HG03457 (cell line): ENCODE data around the gene BMP5.
A peak's percentile ranks its signal among the peaks of the same experiment; 100 is the strongest.
"Not testable (repeated sequence)": the region's sequence is repeated elsewhere in the genome, so short reads cannot be mapped to it uniquely, and the experiment has no call there.

Source experiments
- ATAC-seq: cut with Tn5 transposase; IDR thresholded peaks from one replicate; pipeline ENCODE4 v1.9.1; 2021; ENCODE audit warnings: moderate number of reproducible peaks; ENCODE audit not compliant: unreplicated experiment

The BMP5 gene

GRCh38 chr6:55875400-55875799, at the start of gene BMP5:
Gene BMP5, minus strand, starts transcription at chr6:55875590. Its CDS starts 725 bp downstream, at chr6:55874865.
- no peak for ATAC-seq

- no peak for ATAC-seq
These were observed 47.0 kb upstream of the BMP5 start for GRCh38 chr6:55922406-55922805.

- ATAC-seq, result no peak
These were observed 44.4 kb upstream of the BMP5 start for GRCh38 chr6:55919716-55920308.

GRCh38 chr6:55918639-55919038, 43.2 kb upstream of the BMP5 start:
- no peak for ATAC-seq

GRCh38 chr6:55917751-55918415, 42.5 kb upstream of the BMP5 start:
- no peak for ATAC-seq

GRCh38 chr6:55916188-55916587, 40.8 kb upstream of the BMP5 start:
- ATAC-seq, result no peak

GRCh38 chr6:55913228-55914195, 38.1 kb upstream of the BMP5 start:
- no peak for ATAC-seq

GRCh38 chr6:55910466-55910865, 35.1 kb upstream of the BMP5 start:
- not testable (repeated sequence) for ATAC-seq

- not testable (repeated sequence) for ATAC-seq
These were observed 34.5 kb upstream of the BMP5 start for GRCh38 chr6:55909911-55910310.

GRCh38 chr6:55902796-55903195, 27.4 kb upstream of the BMP5 start:
- ATAC-seq, result no peak

- ATAC-seq, result no peak
These were observed 26.4 kb upstream of the BMP5 start for GRCh38 chr6:55901765-55902270.

GRCh38 chr6:55898342-55898741, 23.0 kb upstream of the BMP5 start:
- no peak for ATAC-seq

- no peak for ATAC-seq
These were observed 22.0 kb upstream of the BMP5 start for GRCh38 chr6:55897346-55897745.

GRCh38 chr6:55895972-55896730, 20.8 kb upstream of the BMP5 start:
- no peak for ATAC-seq

GRCh38 chr6:55892749-55893357, 17.5 kb upstream of the BMP5 start:
- ATAC-seq, result no peak

- ATAC-seq, result peak; percentile 54
These were observed 13.5 kb upstream of the BMP5 start for GRCh38 chr6:55888917-55889316.

GRCh38 chr6:55886185-55886836, 10.9 kb upstream of the BMP5 start:
- ATAC-seq, result no peak

- ATAC-seq, result no peak
These were observed 7.6 kb upstream of the BMP5 start for GRCh38 chr6:55882718-55883569.

GRCh38 chr6:55877283-55877682, 1.9 kb upstream of the BMP5 start:
- ATAC-seq, result no peak
